ENCODE results near the gene C9orf85. TPM values are rescaled to one million over a fixed set of nuclear protein-coding genes. Genes with fewer than 3 reads are reported as not detected.

The C9orf85 gene
- total and polyA plus RNA-seq, 9 of the 15 experiments (the other 6 are each of a cell fraction or from before 2014, with no cell fraction given), result 6.7 to 17.6 (median 13.0) TPM

GRCh38 chr9:71916834-71917534 is 5.5 kb downstream of the C9orf85 start:
- intact Hi-C loops (cut with micrococcal nuclease), result no loop called here
- DNase-seq (ENCODE audit: extremely low read depth in 1 of 4, low spot score in 3 of 4) (no peak), ATAC-seq (no peak)

More at GRCh38 chr9:71916834-71917534, 5.5 kb downstream of the C9orf85 start:
- H2AFZ ChIP-seq (ENCODE audit: low read depth, low read length), result no peak overlapping the region
- in situ Hi-C loops (cut with MboI), result no loop called here
- FAIRE-seq, result no peak
- no peaks in the 10 kb centered on the region for H4K20me1 ChIP-seq (replicated peaks; ENCODE audit: control insufficient read depth, insufficient read depth, low read length)
- no peaks in the 10 kb centered on the region for H3K9me3 ChIP-seq (replicated peaks; ENCODE audit: control insufficient read depth, insufficient read depth, low read depth, low read length)
- ChIA-PET CTCF (ENCODE audit: low intra/inter-chr PET ratio) (no interaction called here), POLR2A (no interaction called here)
- H3K27me3 ChIP-seq (ENCODE audit: control insufficient read depth in 2 of 2, insufficient read depth in 2 of 2, low read length in 2 of 2), result no peaks in the 10 kb centered on the region
- H3K4me2 ChIP-seq (ENCODE audit: insufficient read depth, low read length), result no peak overlapping the region
- H3K79me2 ChIP-seq (ENCODE audit: control insufficient read depth, insufficient read depth, low read length), result peaks cover 57% of the 10 kb centered on the region
- no peaks in the 10 kb centered on the region for H3K9me1 ChIP-seq (ENCODE audit: control insufficient read depth, insufficient read depth, low read length)
- H3K36me3 ChIP-seq (ENCODE audit: control insufficient read depth, insufficient read depth, low read length), result no peaks in the 10 kb centered on the region
- H3K4me1 ChIP-seq (replicated peaks in 1 of 2; ENCODE audit: control insufficient read depth in 2 of 2, insufficient read depth in 2 of 2, low read length in 2 of 2), result no peaks in the 10 kb centered on the region; a peak in 2 of 5 replicates
- H3K27ac ChIP-seq (ENCODE audit: extremely low read depth, low read depth, low read length), result no peak overlapping the region
- 0 out of 2 replicates have a peak, but pooled peaks have one; percentile 18 for TF ChIP-seq MGA (IDR thresholded peaks at IDR 0.05)
- TF ChIP-seq, protein P1, sequence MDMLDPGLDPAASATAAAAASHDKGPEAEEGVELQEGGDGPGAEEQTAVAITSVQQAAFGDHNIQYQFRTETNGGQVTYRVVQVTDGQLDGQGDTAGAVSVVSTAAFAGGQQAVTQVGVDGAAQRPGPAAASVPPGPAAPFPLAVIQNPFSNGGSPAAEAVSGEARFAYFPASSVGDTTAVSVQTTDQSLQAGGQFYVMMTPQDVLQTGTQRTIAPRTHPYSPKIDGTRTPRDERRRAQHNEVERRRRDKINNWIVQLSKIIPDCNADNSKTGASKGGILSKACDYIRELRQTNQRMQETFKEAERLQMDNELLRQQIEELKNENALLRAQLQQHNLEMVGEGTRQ (CRISPR knock-in tag; IDR thresholded peaks at IDR 0.05), result no peak
- no peak for TF ChIP-seq ZNF165 (CRISPR knock-in tag; IDR thresholded peaks at IDR 0.05; ENCODE audit: borderline replicate concordance)
- TF ChIP-seq NFYB (IDR thresholded peaks at IDR 0.05; ENCODE audit: extremely low read depth, insufficient read length), result no peak
- no TSS peak for BruUV-seq (replicated peaks)
- H3K9ac ChIP-seq (ENCODE audit: insufficient read depth in 1 of 2, low read depth in 2 of 2, low read length in 2 of 2), result no peak overlapping the region
- H3K4me3 ChIP-seq, result no peak overlapping the region
